Measurements from ENCODE around the gene MR1. TPM values are rescaled to one million over a fixed set of nuclear protein-coding genes. Genes with fewer than 3 reads are reported as not detected.

The MR1 gene
- total and polyA plus RNA-seq, 9 of the 15 experiments (the other 6 are each of a cell fraction or from before 2014, with no cell fraction given), result 9.7 to 21.7 (median 15.6) TPM

- TF ChIP-seq IRF9 (tag; IDR thresholded peaks at IDR 0.05) (no peak), HNRNPK (IDR thresholded peaks at IDR 0.05; ENCODE audit: low read depth, low read length, poor library complexity, severe bottlenecking) (no peak), RUNX1 (IDR thresholded peaks at IDR 0.05; ENCODE audit: low read depth) (no peak), CREBBP (IDR thresholded peaks at IDR 0.05; ENCODE audit: low read depth, low read length) (no peak), DACH1 (IDR thresholded peaks at IDR 0.05; ENCODE audit: partially characterized antibody) (no peak), ZNF197 (CRISPR knock-in tag; IDR thresholded peaks at IDR 0.05; ENCODE audit: low read depth) (no peak), ZC3H4 (CRISPR knock-in tag; IDR thresholded peaks at IDR 0.05; ENCODE audit: borderline replicate concordance) (no peak)
- TF ChIP-seq, protein P1, sequence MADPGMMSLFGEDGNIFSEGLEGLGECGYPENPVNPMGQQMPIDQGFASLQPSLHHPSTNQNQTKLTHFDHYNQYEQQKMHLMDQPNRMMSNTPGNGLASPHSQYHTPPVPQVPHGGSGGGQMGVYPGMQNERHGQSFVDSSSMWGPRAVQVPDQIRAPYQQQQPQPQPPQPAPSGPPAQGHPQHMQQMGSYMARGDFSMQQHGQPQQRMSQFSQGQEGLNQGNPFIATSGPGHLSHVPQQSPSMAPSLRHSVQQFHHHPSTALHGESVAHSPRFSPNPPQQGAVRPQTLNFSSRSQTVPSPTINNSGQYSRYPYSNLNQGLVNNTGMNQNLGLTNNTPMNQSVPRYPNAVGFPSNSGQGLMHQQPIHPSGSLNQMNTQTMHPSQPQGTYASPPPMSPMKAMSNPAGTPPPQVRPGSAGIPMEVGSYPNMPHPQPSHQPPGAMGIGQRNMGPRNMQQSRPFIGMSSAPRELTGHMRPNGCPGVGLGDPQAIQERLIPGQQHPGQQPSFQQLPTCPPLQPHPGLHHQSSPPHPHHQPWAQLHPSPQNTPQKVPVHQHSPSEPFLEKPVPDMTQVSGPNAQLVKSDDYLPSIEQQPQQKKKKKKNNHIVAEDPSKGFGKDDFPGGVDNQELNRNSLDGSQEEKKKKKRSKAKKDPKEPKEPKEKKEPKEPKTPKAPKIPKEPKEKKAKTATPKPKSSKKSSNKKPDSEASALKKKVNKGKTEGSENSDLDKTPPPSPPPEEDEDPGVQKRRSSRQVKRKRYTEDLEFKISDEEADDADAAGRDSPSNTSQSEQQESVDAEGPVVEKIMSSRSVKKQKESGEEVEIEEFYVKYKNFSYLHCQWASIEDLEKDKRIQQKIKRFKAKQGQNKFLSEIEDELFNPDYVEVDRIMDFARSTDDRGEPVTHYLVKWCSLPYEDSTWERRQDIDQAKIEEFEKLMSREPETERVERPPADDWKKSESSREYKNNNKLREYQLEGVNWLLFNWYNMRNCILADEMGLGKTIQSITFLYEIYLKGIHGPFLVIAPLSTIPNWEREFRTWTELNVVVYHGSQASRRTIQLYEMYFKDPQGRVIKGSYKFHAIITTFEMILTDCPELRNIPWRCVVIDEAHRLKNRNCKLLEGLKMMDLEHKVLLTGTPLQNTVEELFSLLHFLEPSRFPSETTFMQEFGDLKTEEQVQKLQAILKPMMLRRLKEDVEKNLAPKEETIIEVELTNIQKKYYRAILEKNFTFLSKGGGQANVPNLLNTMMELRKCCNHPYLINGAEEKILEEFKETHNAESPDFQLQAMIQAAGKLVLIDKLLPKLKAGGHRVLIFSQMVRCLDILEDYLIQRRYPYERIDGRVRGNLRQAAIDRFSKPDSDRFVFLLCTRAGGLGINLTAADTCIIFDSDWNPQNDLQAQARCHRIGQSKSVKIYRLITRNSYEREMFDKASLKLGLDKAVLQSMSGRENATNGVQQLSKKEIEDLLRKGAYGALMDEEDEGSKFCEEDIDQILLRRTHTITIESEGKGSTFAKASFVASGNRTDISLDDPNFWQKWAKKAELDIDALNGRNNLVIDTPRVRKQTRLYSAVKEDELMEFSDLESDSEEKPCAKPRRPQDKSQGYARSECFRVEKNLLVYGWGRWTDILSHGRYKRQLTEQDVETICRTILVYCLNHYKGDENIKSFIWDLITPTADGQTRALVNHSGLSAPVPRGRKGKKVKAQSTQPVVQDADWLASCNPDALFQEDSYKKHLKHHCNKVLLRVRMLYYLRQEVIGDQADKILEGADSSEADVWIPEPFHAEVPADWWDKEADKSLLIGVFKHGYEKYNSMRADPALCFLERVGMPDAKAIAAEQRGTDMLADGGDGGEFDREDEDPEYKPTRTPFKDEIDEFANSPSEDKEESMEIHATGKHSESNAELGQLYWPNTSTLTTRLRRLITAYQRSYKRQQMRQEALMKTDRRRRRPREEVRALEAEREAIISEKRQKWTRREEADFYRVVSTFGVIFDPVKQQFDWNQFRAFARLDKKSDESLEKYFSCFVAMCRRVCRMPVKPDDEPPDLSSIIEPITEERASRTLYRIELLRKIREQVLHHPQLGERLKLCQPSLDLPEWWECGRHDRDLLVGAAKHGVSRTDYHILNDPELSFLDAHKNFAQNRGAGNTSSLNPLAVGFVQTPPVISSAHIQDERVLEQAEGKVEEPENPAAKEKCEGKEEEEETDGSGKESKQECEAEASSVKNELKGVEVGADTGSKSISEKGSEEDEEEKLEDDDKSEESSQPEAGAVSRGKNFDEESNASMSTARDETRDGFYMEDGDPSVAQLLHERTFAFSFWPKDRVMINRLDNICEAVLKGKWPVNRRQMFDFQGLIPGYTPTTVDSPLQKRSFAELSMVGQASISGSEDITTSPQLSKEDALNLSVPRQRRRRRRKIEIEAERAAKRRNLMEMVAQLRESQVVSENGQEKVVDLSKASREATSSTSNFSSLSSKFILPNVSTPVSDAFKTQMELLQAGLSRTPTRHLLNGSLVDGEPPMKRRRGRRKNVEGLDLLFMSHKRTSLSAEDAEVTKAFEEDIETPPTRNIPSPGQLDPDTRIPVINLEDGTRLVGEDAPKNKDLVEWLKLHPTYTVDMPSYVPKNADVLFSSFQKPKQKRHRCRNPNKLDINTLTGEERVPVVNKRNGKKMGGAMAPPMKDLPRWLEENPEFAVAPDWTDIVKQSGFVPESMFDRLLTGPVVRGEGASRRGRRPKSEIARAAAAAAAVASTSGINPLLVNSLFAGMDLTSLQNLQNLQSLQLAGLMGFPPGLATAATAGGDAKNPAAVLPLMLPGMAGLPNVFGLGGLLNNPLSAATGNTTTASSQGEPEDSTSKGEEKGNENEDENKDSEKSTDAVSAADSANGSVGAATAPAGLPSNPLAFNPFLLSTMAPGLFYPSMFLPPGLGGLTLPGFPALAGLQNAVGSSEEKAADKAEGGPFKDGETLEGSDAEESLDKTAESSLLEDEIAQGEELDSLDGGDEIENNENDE (IDR thresholded peaks at IDR 0.05; ENCODE audit: low read depth, low read length), result no peak
- TF ChIP-seq, protein P2, sequence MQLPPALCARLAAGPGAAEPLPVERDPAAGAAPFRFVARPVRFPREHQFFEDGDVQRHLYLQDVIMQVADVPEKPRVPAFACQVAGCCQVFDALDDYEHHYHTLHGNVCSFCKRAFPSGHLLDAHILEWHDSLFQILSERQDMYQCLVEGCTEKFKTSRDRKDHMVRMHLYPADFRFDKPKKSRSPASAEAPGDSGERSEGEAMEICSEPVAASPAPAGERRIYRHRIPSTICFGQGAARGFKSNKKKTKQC (CRISPR knock-in tag; IDR thresholded peaks at IDR 0.05), result no peak
- TF ChIP-seq, protein P3, sequence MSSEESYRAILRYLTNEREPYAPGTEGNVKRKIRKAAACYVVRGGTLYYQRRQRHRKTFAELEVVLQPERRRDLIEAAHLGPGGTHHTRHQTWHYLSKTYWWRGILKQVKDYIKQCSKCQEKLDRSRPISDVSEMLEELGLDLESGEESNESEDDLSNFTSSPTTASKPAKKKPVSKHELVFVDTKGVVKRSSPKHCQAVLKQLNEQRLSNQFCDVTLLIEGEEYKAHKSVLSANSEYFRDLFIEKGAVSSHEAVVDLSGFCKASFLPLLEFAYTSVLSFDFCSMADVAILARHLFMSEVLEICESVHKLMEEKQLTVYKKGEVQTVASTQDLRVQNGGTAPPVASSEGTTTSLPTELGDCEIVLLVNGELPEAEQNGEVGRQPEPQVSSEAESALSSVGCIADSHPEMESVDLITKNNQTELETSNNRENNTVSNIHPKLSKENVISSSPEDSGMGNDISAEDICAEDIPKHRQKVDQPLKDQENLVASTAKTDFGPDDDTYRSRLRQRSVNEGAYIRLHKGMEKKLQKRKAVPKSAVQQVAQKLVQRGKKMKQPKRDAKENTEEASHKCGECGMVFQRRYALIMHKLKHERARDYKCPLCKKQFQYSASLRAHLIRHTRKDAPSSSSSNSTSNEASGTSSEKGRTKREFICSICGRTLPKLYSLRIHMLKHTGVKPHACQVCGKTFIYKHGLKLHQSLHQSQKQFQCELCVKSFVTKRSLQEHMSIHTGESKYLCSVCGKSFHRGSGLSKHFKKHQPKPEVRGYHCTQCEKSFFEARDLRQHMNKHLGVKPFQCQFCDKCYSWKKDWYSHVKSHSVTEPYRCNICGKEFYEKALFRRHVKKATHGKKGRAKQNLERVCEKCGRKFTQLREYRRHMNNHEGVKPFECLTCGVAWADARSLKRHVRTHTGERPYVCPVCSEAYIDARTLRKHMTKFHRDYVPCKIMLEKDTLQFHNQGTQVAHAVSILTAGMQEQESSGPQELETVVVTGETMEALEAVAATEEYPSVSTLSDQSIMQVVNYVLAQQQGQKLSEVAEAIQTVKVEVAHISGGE (CRISPR knock-in tag; IDR thresholded peaks at IDR 0.05), result 0 out of 6 replicates have a peak, but pooled peaks of 1 of the 3 experiments have one; percentile 32
These were observed 11.9 kb upstream of the MR1 start (continued) for GRCh38 chr1:181021811-181022434.
